Muscle of back (tissue), 11 donors: ENCODE measurements around the gene POLR2H. TPM values are rescaled to one million over a fixed set of nuclear protein-coding genes. Genes with fewer than 3 reads are reported as not detected.
"Not testable (repeated sequence)": the region's sequence is repeated elsewhere in the genome, so short reads cannot be mapped to it uniquely, and the experiment has no call there.

Experiments used
- DNase-seq, 3 donors: peaks; one replicate each; pipeline versions ENCODE4 v3.0.0 to v3.0.0-alpha.2; 2013
- polyA plus RNA-seq, 10 donors: library from polyadenylated mRNA; unstranded; fragments of 120-200 nt; gene quantifications; one replicate each; pipeline ENCODE4 v1.2.1, GENCODE V29; 2013; ENCODE audit not compliant: insufficient read length in 10 of 10

The POLR2H gene
- polyA plus RNA-seq, 10 donors = 40.0 to 61.4 (median 43.8) TPM

GRCh38 chr3:184335291-184335660 is 26.2 kb upstream of the POLR2H start:
- no peak for DNase-seq

- peak; percentile 70 to 94 (median 90) for DNase-seq
Measured at GRCh38 chr3:184335661-184336546, 25.6 kb upstream of the POLR2H start.

DNA sequence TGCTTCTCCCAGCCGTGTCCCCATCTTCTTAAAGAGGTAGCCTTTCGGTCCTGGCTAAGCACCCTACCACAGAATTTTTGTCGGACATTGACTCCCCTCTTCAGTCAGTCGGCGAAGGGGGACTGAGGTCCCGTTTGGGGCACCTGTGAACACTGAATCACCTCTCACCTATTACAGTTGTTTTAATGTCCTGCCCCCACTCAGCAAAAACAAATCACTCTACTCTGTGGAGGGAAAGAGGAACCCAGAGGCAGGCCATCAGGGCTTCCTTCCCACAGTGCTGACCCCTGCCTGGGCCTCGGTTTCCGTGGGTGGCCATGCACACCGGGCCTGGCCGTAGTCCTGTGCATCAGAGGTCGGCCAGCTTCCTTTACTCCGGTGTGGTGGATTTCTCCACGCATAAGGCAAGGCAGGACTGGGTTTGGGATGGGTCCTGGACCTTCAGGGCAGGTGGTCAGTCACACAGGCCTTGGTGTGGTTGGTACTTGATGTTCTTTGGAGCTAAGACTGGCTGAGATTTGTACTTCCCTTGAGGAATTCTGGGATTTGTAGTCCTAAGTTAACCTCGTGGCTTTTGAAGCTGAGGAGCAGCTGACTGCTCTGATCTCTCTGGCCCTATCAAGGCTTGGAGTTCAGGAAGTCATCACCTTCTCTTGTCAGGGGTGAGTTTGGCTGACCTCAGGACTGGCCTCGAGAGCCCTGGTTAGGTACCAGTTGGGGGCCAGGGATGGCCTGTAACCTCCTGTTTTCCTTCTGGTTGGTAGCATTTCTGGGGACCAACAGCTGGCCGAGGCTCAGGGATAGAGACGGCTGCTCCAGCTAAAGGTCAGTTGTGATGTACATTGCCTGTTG is 24.7 kb upstream of the POLR2H start:
- peak in 2 of 3 donors; percentile 68 to 92 for DNase-seq

DNA sequence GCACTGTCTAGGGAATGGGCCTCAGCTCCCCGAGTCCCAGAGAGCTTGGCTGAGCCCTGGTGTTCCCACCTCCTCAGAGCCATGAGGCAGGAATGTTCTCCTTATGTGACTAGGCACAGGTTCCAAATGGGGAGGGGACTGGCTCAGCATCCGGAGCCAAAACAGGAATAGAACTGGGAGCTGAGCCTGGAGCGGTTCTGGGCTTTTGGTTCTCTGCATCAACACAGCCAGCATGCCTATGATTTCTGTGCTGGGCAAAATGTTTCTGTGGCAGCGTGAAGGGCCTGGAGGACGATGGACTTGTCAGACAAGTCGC is 24.2 kb upstream of the POLR2H start, which contains the start of gene FAM131A:
TSS of gene FAM131A (plus strand) at position 202 of the 316 bp plus-strand sequence. CDS start at position 233, 31 bp downstream.
- peak; percentile 49 to 92 (median 88) for DNase-seq

DNA sequence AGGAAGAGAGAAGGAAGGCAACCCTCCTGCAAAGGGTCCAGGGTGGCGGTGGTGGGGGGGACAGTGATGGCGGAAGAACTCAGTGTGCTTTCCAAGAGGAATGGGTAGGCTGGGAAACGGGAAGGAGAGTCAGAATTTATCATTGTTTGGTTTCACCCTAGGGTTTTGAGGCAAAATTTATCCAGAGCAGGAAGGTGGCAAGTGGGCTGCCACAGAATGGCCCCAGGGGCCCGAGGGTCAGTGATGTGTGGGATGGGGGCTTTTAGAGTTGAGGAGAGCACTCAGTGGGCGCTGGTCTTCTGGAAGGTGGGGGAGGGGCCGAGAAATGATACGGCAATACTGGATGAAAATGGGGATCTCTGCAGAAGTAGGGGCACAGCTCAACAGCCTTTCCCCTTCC is 23.5 kb upstream of the POLR2H start:
- no peak for DNase-seq

DNA sequence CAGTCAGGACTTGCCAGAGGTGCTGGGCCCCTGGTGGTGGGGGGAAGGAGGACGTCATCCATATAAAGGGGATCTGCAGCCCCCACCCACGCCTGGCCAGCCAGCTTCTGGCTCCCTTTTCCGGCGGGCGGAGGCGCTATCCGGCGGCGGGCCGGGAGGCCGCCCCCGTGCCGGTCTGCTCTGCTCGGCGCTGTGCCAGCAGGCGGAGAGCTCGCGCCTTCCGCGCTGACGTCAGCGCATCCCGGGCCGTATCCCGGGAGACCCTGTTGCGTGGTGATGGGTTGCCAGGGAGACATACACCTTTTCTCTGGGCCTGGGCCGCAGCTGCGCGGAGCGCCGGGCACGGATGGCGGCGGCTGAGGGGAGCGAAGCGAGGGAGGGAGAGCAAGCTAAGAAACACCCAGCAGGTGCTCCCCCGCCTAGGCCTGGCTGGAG is 23.0 kb upstream of the POLR2H start:
- peak; percentile 75 to 95 (median 93) for DNase-seq

DNA sequence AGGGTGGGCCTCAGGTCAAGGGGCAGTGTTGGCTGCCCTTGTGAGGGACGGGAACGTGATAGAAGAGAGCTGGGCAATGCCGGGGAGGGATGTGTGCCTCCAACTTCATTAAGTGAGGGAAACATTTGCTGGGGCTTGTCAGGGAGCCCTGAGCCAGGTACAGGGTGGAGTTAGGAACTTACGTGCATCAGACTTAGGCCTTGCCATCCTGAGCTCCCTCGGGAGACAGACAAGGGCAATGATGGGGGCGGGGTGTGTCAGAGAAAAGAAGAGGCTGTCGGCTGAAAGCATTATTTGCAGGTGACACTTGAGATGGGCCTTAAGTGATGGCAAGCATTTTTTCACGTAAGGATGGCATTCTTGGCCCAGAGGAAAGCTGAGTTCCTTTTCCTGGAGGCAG is 22.5 kb upstream of the POLR2H start:
- DNase-seq = no peak

DNA sequence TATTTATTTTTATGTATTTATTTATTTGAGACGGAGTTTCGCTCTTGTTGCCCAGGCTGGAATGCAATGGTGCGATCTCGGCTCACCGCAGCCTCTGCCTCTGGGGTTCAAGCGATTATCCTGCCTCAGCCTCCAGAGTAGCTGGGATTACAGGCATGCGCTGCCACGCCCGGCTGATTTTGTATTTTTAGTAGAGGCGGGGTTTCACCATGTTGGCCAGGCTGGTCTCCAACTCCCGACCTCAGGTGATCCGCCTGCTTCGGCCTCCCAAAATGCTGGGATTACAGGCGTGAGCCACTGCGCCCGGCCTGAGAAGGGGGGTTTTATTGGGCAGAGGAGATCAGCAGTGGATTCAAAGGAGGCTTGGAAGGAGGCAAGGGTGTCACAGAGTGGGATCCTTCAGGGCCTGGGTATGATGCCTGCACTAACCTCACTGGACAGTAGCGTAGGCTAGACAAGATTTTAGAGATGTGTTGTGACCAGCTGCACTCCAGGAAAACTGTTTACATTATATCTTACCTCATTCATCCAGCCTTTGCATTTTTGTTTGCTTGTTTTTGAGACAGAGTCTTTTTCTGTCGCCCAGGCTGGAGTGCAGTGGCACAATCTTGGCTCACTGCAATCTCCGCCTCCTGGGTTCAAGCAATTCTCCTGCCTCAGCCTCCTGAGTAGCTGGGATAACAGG is 21.9 kb upstream of the POLR2H start:
- not testable (repeated sequence) for DNase-seq

- no peak for DNase-seq
Measured at GRCh38 chr3:184341925-184342324, 19.6 kb upstream of the POLR2H start.

DNA sequence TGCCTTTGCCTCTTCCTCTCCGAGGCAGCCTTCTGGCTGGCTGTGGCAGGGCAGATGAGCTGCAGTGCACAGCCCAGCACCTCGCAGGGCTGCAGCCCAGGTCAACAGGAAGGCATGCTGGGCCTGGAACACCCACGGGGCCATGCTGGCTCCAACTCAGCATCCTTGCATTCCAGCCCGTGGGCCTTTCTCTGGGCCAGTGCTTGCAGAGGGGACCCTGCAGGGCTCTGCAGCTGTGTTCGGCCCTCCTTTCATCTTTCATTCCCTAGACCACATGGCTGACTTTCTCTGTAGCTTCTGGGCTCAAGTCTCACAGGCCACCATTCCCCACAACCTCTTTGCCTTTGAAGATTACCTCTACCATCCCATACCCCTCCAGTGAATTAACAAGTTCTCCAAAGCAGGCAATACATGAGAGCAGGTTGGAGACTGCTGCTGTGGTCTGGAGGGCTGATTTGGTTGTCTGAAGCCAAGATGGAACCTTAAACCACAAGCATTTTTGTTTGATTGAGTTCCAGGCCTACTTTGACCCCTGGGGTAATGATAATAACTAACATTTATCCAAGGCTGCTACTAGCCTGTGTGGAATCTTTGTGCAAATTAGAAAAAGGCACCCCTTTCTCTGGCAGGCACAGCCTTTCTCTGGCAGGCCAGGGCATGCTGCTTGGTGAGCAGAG is 18.2 kb upstream of the POLR2H start:
- DNase-seq = no peak

- DNase-seq = no peak
Measured at GRCh38 chr3:184344579-184345316, 16.8 kb upstream of the POLR2H start.

DNA sequence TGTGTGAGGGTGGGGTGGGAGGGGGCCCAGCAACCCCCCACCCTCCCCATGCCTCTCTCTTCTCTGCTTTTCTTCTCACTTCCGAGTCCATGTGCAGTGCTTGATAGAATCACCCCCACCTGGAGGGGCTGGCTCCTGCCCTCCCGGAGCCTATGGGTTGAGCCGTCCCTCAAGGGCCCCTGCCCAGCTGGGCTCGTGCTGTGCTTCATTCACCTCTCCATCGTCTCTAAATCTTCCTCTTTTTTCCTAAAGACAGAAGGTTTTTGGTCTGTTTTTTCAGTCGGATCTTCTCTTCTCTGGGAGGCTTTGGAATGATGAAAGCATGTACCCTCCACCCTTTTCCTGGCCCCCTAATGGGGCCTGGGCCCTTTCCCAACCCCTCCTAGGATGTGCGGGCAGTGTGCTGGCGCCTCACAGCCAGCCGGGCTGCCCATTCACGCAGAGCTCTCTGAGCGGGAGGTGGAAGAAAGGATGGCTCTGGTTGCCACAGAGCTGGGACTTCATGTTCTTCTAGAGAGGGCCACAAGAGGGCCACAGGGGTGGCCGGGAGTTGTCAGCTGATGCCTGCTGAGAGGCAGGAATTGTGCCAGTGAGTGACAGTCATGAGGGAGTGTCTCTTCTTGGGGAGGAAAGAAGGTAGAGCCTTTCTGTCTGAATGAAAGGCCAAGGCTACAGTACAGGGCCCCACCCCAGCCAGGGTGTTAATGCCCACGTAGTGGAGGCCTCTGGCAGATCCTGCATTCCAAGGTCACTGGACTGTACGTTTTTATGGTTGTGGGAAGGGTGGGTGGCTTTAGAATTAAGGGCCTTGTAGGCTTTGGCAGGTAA is 16.0 kb upstream of the POLR2H start:
- DNase-seq = peak in 1 of 3 donors; percentile 32

- no peak for DNase-seq
Measured at GRCh38 chr3:184346480-184347190, 14.9 kb upstream of the POLR2H start.

DNA sequence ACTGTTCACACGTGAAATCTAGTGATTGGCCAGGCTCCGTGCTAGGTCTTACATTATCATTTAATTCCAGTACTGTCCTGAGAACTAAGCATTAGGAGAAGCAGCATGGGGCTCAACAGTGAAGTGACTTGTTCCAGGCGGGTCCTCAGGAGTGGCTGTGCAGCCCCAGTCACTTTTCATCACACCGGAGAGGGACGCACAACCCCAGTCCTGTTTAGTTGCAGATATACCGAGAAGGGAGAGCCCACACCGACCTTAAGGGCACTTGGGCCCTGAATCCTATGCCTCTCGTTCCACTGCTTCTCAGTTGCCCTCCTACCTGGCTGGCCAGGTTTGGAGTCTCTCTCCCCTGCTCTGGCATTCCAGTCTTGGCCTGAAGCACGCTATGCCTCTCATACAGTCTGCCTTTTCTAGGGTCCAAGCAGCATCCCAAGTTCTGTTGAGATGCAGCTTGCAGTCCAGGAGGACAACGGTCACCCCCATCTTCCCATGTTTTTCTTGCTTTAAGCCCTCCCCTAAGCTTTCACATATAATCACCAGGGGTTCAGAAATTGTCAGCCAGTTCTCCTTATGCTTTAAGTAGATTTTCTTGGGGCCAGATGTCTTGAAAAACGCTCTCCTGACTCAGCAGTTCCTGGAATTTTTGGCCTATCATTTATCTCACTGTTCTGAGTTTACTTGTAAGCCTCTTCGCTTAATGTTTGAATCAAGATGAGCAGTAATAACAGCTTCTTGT is 14.0 kb upstream of the POLR2H start:
- peak; percentile 33 to 79 (median 54) for DNase-seq

DNA sequence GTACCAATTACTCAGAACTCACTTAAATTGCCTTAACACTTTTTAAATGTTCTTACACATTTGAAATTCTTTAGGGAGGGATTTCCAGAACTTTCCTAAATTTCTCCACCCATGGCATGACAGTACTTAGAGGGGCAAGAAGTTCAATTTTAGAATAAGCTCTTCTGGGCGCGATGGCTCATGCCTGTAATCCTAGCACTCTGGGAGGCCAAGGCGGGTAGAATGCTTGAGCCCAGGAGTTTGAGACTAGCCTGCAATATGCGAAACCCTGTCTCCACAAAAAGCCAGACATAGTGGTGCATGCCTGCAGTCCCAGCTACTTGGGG is 13.5 kb upstream of the POLR2H start:
- DNase-seq = no peak

GRCh38 chr3:184349563-184350470 is 11.7 kb upstream of the POLR2H start:
- DNase-seq = no peak

DNA sequence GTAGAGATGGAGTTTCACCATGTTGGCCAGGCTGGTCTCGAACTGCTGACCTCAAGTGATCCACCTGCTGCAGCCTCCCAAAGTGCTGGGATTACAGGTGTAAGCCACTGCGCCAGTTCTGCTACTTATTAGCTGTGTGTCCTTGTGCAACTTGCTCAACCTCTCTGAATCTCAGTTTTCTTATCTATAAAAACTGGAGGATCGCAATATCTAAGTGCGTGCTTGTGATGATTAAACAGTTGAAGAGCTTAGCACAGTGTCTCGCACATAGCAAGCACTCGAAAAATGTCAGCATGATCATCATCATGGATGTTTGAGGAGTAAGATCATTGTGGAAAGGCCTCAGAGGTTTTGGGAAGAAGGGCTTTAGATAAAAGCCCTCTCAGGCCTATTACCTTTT is 10.9 kb upstream of the POLR2H start:
- no peak for DNase-seq
